ENCODE measurements around the gene EYS.
"Not testable (repeated sequence)": the region's sequence is repeated elsewhere in the genome, so short reads cannot be mapped to it uniquely, and the experiment has no call there.

The EYS gene

GRCh38 chr6:63926950-63927927 lies 1779.8 kb downstream of the EYS start:
- FAIRE-seq = no peak

GRCh38 chr6:63926258-63926780 lies 1780.7 kb downstream of the EYS start:
- FAIRE-seq = no peak

- peak; percentile 93 for FAIRE-seq
Measured at GRCh38 chr6:63923139-63923739, 1783.8 kb downstream of the EYS start.

GRCh38 chr6:63919556-63920110 lies 1787.4 kb downstream of the EYS start:
- FAIRE-seq = no peak

GRCh38 chr6:63912887-63913286 lies 1794.1 kb downstream of the EYS start:
- no peak for FAIRE-seq

- no peak for FAIRE-seq
Measured at GRCh38 chr6:63910863-63911551, 1796.0 kb downstream of the EYS start.

GRCh38 chr6:63904650-63905248 lies 1802.3 kb downstream of the EYS start:
- FAIRE-seq = no peak

GRCh38 chr6:63899550-63899949 lies 1807.5 kb downstream of the EYS start:
- FAIRE-seq = no peak

GRCh38 chr6:63897952-63898351 lies 1809.1 kb downstream of the EYS start:
- no peak for FAIRE-seq

GRCh38 chr6:63897459-63897858 lies 1809.6 kb downstream of the EYS start:
- no peak for FAIRE-seq

- FAIRE-seq = no peak
Measured at GRCh38 chr6:63888416-63888815, 1818.6 kb downstream of the EYS start.

GRCh38 chr6:63887804-63888203 lies 1819.2 kb downstream of the EYS start:
- not testable (repeated sequence) for FAIRE-seq

- no peak for FAIRE-seq
Measured at GRCh38 chr6:63887002-63887751, 1819.8 kb downstream of the EYS start.

GRCh38 chr6:63886341-63886740 lies 1820.7 kb downstream of the EYS start:
- FAIRE-seq = no peak

- no peak for FAIRE-seq
Measured at GRCh38 chr6:63883597-63883996, 1823.4 kb downstream of the EYS start.

GRCh38 chr6:63882208-63882607 lies 1824.8 kb downstream of the EYS start:
- FAIRE-seq = no peak

- no peak for FAIRE-seq
Measured at GRCh38 chr6:63881791-63882190, 1825.2 kb downstream of the EYS start.

GRCh38 chr6:63872233-63872632 lies 1834.8 kb downstream of the EYS start:
- FAIRE-seq = no peak

- no peak for FAIRE-seq
Measured at GRCh38 chr6:63868351-63868750, 1838.7 kb downstream of the EYS start.

GRCh38 chr6:63864671-63865318 lies 1842.2 kb downstream of the EYS start:
- no peak for FAIRE-seq

GRCh38 chr6:63864061-63864460 lies 1843.0 kb downstream of the EYS start:
- no peak for FAIRE-seq
